Left ventricle myocardium inferior (tissue), 1 donor: Measurements from ENCODE around the gene RANBP3. TPM values are rescaled to one million over a fixed set of nuclear protein-coding genes. Genes with fewer than 3 reads are reported as not detected.
A peak's percentile ranks its signal among the peaks of the same experiment; 100 is the strongest.

ENCODE experiments used
- DNase-seq: peaks from one replicate; pipeline ENCODE4 v3.0.0-alpha.2; 2020
- H3K27ac ChIP-seq: fragments of 200-600 bp; replicated peaks from 2 replicates; pipeline ENCODE4 v1.8.0; 2021
- H3K27me3 ChIP-seq: fragments of 200-600 bp; 2 replicates; pipeline ENCODE4 v1.8.0; 2021; ENCODE audit warnings: low read depth
- H3K36me3 ChIP-seq: fragments of 200-600 bp; 2 replicates; pipeline ENCODE4 v1.8.0; 2021
- H3K4me1 ChIP-seq: fragments of 200-600 bp; 2 replicates; pipeline ENCODE4 v1.8.0; 2021
- H3K4me3 ChIP-seq: fragments of 200-600 bp; 2 replicates; pipeline ENCODE4 v1.8.0; 2021; ENCODE audit warnings: mild to moderate bottlenecking, moderate library complexity
- H3K9me3 ChIP-seq: fragments of 200-600 bp; replicated peaks from 2 replicates; pipeline ENCODE4 v1.8.0; 2021
- intact Hi-C: fragments of 100-400 bp; cut with micrococcal nuclease; formaldehyde crosslinking; loops from one replicate; pipeline ENCODE4 v1.11.0; 2022
- total RNA-seq: library from RNA; stranded (reverse); fragmentation: NEBNext Ultra II Directional; extraction: Animal tissue kit (Norgen Biotek cat#: 25700); gene quantifications from one replicate; pipeline ENCODE4 v1.2.1, GENCODE V29; 2021
- TF ChIP-seq, protein P1 (sequence below): fragments of 200-600 bp; IDR thresholded peaks from 2 replicates; pipeline ENCODE4 v1.8.0; 2021; ENCODE audit warnings: antibody characterized with exemption, mild to moderate bottlenecking, borderline replicate concordance
- donor health status: DM: no; HTN: yes; CAD: no; lungs with severe emphysema.

Gene RANBP3
- total RNA-seq, 1 donor from 2014 or later, result 54.8 TPM

DNA sequence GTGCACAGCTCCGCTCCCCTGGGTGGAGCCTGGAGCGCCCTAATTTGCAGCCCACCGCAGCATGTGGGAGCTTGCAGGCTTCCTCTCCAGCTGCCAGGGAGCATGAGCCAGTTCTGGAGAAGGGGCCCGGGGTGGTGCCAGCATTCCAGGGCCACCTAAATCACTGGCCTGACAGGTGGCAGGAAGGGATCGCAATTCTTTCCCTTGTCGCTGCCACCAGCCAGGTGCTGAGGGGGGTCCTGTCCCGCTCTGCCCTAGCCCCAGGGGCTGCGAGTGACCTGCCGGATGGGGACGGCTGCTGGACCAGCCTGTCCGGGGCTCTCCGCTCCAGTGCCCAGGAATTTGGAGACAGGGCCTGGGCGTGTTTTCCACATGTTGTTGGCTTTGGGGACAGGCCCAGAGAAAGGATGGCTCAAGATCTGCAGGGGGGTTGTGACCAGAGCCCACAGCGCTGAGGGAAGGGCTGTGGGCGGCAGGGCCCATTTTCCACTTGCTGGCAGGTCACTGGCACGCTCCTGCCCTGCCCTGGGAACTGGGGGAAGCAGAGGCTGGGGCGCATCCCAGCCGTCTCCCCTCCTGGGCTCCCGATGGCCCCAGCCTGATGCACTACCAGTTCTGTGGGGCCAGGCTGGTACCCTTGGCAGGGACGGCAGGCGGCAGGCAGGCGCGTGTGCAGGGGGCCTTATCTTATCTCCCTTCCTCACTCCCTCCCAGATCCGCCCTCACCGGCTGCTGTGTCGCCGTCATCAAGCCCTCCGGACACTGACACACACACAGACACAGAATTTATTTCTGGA, 83.8 kb downstream of the RANBP3 start:
- Histone ChIP-seq H3K9me3 (no peaks in the 10 kb centered on the region), H3K4me1 (peaks cover 44% of the 10 kb centered on the region), H3K36me3 (peaks cover 28% of the 10 kb centered on the region), H3K27ac (peak overlapping the region; percentile 77), H3K27me3 (peaks cover 22% of the 10 kb centered on the region), H3K4me3 (peak overlapping the region; percentile 25)
- TF ChIP-seq, protein P1, sequence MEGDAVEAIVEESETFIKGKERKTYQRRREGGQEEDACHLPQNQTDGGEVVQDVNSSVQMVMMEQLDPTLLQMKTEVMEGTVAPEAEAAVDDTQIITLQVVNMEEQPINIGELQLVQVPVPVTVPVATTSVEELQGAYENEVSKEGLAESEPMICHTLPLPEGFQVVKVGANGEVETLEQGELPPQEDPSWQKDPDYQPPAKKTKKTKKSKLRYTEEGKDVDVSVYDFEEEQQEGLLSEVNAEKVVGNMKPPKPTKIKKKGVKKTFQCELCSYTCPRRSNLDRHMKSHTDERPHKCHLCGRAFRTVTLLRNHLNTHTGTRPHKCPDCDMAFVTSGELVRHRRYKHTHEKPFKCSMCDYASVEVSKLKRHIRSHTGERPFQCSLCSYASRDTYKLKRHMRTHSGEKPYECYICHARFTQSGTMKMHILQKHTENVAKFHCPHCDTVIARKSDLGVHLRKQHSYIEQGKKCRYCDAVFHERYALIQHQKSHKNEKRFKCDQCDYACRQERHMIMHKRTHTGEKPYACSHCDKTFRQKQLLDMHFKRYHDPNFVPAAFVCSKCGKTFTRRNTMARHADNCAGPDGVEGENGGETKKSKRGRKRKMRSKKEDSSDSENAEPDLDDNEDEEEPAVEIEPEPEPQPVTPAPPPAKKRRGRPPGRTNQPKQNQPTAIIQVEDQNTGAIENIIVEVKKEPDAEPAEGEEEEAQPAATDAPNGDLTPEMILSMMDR, result no peak
- intact Hi-C loops, result no loop called here
- DNase-seq, result peak; percentile 58

DNA sequence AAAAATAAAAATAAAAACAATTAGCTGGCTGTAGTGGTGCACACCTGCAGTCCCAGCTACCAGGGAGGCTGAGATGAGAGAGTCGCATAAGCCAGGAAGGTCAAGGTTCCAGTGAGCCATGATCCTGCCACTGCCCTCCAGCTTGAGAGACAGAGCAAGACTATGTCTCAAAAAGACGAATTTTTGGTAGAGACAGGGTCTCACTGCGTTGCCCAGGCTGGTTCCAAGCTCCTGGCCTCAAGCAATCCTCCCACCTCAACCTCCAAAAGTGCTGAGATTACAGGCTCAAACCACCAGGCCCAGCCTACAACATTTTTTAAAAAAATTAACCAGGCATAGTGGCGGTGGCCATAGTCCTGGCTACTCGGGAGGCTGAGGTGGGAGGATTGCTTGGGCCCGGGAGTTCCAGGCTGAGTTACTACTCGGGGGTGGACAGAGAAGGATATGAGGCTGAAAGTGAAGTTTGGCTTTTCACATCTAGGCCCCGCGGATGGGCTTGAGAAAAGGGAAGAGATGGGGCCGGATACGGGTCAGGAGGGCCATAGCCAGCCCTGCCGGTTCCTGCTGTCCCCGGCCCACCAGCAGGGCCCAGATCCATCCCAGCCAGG, 84.5 kb downstream of the RANBP3 start:
- peaks cover 28% of the 10 kb centered on the region for H3K36me3 ChIP-seq
- TF ChIP-seq, protein P1, result no peak
- no peak overlapping the region for H3K4me3 ChIP-seq
- intact Hi-C loops, result no loop called here
- no peaks in the 10 kb centered on the region for H3K9me3 ChIP-seq
- H3K4me1 ChIP-seq, result peaks cover 44% of the 10 kb centered on the region
- H3K27ac ChIP-seq, result peak overlapping the region; percentile 77
- peaks cover 22% of the 10 kb centered on the region for H3K27me3 ChIP-seq
- DNase-seq, result no peak

DNA sequence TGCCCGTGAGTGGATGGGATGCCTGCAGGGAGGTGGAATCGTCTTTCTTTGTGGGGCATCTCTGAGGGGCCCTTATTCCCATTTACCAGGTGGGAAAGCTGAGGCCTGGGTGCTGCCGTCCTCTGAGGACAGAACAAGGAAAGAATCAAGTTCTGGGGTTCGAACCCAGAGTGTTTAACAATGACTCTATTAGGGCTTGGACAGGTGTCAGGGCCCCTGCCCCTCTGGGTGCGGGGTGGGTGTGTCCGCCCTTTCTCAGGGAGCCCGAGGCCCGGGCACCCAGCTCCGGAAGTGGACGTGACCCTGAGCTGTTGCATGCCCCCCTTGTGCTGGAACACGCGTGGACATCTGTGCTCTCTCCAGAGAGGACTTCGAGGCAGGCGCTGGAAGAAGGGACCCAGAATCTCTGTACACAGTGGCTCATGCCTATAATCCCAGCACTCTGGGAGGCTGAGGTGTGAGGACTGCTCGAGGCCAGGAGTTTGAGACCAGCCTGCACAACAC, 85.1 kb downstream of the RANBP3 start:
- no peaks in the 10 kb centered on the region for H3K9me3 ChIP-seq
- intact Hi-C loops, result no loop called here
- TF ChIP-seq, protein P1, result no peak
- H3K4me1 ChIP-seq, result peaks cover 44% of the 10 kb centered on the region
- DNase-seq, result no peak
- peaks cover 28% of the 10 kb centered on the region for H3K36me3 ChIP-seq
- H3K4me3 ChIP-seq, result no peak overlapping the region
- peaks cover 22% of the 10 kb centered on the region for H3K27me3 ChIP-seq
- H3K27ac ChIP-seq, result no peak overlapping the region

DNA sequence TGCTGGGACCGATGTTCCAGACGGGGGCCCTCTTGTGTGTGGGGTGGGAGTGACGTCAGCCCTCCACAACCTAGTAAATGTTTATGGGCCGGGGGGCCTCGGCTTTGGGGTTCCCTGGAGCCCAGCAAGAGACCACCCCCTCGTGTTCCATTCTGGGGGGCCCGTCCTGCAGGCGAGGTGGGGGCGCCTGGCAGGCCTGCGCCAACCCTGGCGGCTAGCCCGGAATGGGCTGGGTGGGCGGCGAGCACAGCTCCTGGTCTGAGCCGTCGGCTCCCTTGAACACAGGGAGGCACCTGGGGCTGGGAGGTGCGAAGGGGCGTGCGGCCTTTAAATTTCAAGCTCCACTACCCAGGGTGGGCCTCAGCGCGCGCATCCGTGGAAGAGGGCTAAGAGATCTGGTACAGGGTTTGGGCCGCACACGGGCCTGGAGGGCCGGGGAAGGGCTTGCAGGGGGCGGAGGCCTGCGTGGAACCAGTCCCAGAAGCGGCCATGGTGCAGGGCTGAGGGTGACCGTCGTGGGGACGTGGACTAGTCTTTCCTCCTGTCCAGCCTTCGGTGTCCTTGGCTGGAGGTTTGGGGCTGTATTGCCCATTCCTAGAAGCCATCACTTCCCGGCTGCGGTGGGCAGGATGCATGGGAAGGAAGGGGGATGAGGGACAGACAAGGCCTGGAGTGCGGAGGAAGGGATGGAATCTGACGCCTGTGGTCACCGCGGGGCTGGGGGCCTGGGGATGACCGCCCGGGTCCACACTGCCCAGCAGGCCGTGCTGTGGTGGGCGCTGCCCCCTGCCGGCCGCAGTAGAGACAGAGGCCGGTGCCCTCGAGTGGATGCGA, 85.8 kb downstream of the RANBP3 start:
- H3K27ac ChIP-seq, result no peak overlapping the region
- H3K4me3 ChIP-seq, result no peak overlapping the region
- no peaks in the 10 kb centered on the region for H3K9me3 ChIP-seq
- no peak for DNase-seq
- H3K27me3 ChIP-seq, result peaks cover 28% of the 10 kb centered on the region
- intact Hi-C loops, result no loop called here
- peaks cover 26% of the 10 kb centered on the region for H3K36me3 ChIP-seq
- H3K4me1 ChIP-seq, result peaks cover 44% of the 10 kb centered on the region
- TF ChIP-seq, protein P1, result peak; percentile 72

DNA sequence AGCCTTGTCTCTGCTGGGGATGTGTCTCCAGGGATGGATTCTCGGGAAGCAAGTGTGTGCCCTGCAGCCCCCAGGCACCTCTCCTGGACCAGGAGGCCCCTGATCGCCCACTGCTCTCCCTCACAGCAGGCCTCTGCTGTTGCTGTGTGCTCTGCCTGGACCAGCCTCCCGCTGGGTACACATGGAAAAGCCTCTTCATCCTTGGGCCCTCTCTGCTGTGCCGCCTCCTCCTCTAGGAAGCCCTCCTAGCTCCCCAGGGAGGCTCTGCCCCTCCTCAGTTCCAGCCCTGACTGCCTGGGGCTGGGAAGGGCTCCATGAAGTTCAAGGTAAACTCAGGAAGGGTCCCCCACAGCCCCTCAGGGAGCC, 86.4 kb downstream of the RANBP3 start:
- TF ChIP-seq, protein P1, result no peak
- Histone ChIP-seq H3K27ac (no peak overlapping the region), H3K27me3 (peaks cover 32% of the 10 kb centered on the region), H3K4me3 (no peak overlapping the region), H3K9me3 (no peaks in the 10 kb centered on the region), H3K4me1 (peaks cover 44% of the 10 kb centered on the region), H3K36me3 (peaks cover 20% of the 10 kb centered on the region)
- intact Hi-C loops, result no loop called here
- DNase-seq, result no peak
